HG03571 (cell line): ENCODE data around the gene TBXA2R.

ENCODE experiments used
- ATAC-seq: cut with Tn5 transposase; IDR thresholded peaks from one replicate; pipeline ENCODE4 v1.9.1; 2021; ENCODE audit not compliant: unreplicated experiment

Gene TBXA2R

DNA sequence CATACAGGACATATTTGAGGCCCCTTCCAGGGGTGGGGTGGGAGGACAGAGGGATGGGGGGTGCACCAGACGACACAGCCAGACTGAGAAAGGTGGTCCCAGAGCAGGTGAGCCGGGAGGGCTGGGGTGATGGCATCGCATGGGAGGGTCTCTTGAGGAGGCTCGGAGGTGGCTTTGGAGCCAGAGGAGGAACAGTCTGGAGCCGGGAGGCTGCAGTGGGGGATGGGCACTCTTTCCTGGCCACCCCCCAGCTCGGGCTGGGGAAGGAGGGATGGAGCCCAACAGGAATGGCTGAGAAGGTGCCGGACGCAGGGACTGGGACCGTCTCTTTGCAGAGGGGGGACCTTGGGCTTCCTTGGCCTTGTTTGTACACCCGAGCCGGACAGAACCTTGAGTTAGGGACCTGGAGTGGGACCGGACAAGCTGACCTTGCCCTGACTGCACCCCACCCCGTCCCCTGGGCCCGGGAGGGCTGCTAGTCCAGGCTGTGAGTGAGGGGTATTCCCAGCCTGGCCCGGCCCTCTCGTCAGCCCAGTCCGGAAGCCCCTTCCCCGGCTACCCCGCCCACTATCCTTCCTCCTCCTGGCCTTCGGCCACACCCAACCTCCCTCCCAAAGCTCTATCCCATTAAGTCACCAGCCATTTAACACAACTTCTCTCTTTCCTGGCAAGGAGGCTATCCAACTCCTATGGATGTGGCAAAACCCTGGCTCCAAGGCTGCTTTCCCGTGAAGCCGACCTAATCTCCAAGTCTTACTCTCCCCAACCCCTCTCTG lies 816 bp upstream of the TBXA2R start:
- no peak for ATAC-seq

DNA sequence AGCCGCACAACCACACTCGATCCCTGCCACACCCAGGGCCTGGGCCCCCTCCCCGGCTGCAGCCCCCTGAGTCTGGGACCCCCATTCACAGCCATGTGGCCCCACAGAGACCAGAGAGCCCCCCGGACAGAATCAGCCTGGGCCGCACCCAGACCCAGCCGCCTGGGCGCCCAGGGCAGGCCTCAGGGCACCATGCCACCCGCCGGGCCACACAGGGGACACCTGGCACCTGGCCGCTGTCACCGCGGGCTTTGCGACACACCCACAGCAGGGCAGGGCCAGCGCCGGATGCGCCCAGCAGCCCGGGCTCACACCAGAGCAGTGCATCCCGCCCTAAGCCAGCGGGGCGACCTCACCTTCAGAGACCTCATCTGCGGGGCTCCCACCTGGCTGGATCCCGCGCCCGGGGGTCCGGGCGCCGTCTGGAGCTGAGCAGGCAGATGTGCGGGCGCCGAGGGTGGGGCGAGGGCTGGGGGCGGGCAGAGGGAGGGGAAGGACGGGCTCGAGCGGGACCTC lies 443 bp downstream of the TBXA2R start:
- ATAC-seq: no peak

DNA sequence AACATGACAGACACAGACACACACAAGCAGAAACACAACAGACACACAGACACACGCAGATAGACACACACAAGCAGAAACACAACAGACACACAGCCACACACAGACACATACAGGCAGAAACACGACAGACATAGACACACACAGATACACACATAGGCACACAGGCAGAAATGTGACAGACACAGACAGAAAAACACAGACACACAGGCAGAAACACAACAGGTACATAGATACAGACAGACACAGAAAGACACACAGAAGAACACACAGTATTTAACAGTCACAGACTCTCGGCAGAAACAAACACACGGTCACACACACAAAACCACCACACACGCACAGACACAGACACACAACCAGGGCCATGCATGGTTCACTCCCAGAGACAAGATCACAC lies 905 bp downstream of the TBXA2R start:
- no peak for ATAC-seq

DNA sequence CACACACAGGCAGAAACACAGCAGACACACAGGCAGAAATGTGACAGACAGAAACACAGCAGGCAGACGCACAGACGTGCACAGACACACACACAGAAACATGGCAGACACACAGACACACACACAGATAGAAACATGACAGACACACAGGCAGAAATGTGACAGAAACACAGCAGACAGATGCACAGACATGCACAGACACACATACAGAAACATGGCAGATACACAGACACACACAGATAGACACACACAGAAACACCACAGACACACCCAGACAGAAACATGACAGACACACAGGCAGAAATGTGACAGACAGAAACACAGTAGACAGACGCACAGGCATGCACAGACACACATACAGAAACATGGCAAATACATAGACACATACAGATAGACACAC lies 1.3 kb downstream of the TBXA2R start:
- no peak for ATAC-seq

DNA sequence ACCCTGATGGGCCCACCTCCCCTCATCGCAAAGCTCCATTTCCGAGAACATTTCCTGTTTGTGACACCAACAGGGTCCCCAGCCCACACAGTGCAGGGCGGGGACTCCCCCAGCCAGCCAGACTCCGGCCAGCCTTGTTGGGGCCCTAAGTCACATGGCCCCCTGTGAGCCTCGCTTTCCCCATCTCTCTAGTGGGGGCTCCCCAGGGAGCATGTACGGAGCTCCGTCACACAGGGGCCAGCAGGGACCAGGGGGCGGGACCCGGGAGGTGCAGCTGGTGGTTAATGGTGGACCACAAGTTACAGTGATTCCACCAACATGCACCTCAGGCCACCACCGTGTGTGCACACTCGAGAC lies 1.7 kb downstream of the TBXA2R start:
- no peak for ATAC-seq

DNA sequence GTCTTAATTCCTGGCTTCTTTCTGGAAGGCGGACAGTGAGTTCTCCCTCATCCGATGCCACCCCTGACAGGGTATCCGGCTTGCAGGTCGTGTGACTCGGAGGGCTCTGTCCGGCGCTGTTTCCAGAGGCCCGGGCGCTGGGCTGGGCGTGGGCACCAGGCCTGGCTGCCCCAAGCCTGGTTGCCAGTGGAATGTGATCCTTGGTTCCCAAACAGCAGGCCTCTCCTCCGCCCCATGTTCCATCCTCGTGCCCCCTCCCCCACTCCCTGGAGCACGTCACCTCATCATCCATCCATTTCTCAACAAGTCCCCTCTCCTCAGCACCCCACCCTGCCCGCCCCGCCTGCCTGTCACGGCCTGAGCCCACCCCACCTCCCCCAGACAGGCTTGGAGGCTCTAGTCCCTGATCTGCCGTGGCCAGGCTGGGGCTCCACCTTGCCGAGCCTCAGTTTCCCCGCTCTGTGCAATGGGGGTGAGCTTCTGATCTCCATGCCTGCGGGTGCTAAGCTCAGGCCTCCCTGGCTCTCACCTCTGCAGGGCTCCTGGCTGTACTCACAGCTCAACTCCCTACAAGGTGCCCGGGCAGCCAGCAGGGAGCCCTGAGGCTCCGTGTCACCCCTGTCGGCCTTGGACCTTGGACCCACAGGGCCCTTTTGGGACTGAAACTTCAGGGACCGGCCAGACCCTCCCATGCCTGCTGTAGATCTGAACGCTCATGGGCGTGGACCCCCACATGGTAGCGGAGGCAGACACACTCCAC lies 2.3 kb downstream of the TBXA2R start:
- ATAC-seq: no peak

DNA sequence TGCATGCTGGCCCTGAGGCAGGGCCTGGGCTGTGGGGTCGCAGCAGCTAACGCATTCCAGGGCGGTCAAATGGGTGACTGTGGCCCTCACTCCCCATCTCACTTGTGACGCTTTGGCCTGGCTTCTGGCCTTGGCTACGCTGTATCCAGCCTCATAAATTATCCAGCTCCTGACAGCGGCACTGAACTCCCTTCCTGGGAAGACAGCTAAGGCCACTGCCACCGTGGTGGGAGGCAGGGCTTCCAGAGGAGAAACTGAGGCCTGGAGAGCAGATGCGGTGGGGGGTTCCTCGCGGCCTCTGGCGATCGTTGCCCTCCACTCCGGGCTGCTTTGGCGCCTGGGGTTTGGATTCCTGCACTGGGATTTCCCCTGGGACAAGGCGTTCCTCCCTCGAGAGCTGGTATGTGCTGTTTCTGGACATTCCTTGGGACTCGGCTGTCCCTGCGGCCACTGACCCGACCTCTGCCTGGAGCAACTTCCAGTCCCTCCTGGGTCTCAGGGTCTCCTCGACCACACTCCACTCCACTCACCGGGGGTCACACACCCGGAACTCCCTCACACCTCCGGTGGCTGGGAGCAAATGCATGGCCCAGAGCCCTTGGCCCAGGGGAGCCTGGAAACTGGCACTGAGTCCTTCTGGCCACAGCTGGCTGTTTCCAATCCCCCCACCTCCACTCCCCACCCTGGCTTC lies 3.4 kb downstream of the TBXA2R start:
- no peak for ATAC-seq

DNA sequence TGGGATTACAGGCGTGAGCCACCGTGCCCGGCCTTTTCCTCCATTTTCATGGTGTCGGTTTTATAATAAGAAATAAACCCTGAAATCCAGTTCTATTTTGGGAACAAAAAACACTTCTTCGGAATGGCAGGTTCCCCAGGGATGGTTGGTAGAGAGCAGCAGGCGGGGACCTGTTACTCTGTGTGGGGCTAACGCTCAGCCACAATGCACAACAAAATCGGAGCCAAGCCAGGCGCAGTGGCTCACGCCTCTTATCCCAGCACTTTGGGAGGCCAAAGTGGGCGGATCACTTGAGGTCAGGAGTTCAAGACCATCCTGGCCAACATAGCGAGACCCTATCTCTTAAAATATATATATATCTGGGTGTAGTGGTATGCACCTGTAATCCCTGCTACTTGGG lies 5.7 kb downstream of the TBXA2R start:
- no peak for ATAC-seq

DNA sequence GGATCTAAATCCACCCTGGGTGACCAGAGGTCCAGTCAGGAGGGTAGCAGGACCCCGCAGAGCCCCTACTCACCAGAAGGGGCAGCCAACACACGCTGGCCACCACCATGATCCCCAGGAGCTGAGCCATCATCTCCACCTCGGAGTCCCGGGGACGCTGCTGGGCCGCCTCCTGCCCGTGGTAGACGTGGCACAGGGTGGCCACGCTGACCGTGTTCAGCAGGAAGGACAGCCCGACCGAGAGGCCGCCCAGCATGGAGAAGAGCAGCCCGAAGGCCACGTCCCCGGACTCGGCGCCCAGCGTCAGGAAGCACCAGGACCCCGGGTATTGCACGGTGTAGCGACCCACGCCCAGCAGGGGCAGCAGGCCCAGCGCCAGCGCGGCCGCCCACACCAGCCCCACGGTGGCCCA lies 6.9 kb downstream of the TBXA2R start:
- no peak for ATAC-seq

DNA sequence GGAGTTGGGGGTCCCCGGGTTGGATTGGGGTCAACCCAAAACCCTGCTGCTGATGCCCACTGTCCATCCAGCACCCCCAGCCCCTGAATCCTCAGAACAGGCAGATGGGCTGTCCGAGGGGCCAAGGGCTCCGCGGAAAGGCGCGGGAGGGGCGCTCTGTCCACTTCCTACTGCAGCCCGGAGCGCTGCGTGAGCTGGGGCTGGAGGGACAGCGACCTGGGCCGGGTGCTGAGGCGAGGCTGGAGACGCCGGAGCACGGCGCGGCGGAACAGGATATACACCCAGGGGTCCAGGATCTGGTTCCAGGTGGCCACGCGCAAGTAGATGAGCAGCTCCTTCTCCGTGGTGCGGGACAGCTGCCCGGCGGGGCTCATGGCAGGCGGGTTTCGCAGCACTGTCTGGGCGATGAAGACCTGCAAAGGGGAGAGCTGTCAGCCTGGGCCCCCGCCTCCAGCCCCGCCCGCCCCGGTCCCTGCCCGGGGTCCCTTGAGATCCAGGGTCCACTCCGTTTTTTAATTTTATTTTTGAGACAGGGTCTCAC lies 11.1 kb downstream of the TBXA2R start:
- ATAC-seq: no peak

DNA sequence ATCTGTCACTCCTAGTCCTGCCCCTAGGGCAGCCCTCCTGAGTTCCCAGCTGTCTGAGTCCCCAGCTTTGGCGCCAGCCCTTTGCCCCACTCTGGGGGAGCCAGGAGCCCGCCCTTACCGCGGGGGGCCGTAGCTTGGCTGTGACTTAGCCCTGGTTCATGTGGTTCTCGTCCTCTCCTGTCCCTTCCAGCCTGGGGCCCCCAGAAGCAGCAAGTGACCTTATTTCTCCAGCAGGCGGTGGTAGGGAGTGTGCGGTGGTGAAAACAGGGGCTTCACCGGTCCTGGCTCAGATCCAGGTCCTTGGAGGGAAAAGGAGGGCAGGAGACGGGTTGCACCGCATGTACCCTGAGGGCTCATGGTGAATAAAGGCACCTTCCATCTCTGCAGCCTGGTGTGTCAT lies 13.5 kb downstream of the TBXA2R start:
- no peak for ATAC-seq

DNA sequence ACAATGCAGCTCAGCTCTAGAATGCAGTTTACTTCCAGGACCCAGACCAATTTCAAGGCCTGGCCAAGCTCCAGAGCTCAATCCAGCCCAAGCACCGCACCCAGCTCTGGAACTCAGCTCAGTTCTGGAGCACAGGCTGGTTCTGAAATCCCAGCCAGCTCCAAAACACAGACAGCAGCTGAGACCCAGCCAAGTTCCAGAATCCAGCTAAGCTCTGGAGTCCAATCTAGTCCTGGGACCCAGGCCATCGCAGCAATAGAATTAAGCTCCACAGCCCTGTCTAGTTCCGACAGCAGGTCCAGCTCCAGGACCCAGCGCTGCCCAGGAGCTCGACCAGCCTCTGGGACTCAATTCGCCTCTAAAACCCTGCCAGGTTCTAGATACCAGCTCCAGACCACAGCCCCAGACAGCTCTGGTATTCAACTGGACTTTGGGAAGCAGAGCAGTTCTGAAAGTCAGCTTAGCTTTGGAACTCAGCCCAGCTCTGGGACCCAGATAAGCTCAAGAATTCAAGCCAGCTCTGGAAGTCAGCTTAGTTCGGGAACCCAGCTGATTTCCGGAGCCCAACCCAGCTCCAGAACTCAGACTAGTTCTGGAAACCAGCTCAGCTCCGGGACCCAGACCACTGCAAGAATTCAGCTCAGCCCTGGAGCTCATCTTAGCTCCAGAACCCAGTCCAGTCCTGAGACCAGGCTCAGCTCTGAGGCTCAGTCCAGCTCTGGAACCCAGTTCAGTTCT lies 14.6 kb downstream of the TBXA2R start:
- no peak for ATAC-seq

DNA sequence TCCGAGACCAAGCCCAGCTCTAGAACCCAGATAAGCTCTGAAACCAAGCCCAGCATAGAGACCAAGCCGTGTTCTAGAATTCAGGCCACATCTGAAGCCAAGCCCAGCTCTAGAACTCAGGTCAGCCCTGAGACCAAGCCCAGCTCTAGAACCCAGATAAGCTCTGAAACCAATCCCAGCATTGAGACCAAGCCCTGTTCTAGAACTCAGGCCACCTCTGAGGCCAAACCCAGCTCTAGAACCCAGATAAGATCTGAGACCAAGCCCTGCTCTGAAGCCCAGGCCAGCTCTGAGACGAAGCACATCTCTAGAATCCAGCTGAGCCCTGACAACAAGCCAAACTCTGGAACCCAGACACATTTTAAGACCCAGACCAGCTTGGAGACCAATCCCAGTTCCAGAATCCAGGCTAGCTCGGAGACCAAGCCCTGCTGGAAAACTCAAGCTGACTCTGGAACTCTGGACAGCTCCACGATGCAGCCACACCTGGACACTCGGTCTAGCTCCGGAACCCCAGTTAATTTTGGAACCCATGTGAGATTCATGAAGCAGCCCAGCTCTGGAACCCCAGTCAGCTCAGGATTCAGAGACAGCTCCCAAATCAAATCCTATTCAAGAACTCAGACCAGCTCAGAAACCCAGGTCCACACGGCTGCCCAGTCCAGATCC lies 15.6 kb downstream of the TBXA2R start:
- no peak for ATAC-seq

DNA sequence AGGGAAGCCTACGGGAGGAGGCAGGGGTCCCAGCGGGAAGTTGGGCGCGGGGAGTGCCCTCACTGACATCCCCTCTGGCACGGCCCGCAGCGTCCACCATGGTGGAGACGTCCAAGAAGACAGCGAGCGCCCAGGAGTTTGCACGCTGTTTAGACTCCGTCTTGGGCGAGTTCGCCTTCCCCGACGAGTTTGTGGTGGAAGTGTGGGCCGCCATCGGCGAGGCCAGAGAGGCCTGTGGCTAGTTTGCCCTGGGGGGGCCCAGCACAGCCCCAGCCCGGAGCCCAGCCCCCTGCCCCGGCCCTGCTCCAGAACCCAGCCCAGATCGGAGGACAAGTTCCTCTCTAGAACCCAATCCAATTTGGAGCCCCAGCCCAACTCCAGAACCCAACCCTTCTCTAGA lies 16.7 kb downstream of the TBXA2R start:
- no peak for ATAC-seq

DNA sequence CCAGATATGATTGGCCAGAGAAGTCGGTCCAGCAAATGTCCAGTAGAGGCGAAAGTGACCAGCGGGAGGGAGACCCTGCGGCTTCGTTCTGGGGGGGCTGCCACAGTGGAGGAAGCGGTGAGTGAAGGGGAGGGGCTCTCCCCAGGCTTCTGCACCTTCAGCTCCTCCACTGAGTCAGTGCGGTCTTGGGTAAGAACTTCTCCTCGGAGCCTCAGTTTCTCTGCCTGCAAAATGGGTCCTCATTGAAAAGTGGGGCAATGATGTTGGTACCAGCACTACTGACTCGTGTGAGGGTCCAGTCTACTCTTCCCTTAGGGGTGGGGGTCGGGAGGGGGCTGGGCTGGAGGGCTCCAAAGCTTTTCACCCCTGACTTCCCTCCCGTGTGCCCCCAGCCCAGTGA lies 17.2 kb downstream of the TBXA2R start:
- no peak for ATAC-seq

DNA sequence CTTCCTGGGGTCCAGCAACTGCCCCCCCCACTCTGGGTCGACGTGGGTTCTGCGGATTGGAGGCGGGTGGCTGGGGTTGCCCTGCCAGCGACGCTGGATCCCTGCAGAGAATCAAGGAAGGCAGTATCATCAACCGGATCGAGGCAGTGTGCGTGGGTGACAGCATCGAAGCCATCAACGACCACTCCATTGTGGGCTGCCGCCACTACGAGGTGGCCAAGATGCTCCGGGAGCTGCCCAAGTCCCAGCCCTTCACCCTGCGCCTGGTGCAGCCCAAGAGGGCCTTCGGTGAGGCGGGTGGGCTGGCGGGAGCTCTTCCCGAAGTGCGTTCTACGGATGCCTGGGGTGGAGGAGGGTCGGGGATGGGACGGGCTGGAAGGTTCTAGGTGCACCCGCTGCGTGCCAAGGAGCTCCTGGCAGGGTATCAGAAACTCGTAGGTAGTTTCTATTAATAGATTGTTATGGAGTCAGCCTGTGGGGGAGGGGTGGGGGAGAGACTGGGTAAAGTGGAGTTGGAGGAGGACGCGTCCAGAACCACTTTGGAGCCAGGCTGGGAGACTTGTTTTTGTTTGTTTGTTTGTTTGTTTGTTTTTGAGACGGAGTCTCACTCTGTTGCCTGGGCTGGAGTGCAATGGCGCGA lies 19.8 kb downstream of the TBXA2R start:
- no peak for ATAC-seq

DNA sequence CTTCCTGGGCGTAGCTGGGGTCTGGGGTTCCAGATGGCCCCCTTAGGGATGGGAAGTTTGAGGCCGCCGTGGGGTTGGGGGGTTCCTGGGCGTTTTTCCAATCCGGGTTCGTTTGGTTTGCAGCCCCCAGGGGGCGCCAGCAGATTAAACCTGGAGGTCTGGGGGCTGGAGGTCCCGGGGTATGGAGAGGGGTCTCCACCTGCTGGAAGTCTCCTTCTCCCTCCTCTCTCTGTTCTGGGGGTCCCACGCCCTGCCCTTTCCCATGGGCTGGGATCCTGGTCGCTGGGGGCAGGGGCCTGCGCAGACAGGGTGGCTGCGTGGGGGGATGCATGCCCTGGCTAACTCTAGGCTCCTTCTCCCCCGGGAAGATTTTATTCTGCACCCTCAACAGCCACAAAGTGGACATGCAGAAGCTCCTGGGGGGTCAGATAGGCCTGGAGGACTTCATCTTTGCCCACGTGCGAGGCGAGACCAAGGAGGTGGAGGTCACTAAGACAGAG lies 20.5 kb downstream of the TBXA2R start:
- ATAC-seq: no peak

DNA sequence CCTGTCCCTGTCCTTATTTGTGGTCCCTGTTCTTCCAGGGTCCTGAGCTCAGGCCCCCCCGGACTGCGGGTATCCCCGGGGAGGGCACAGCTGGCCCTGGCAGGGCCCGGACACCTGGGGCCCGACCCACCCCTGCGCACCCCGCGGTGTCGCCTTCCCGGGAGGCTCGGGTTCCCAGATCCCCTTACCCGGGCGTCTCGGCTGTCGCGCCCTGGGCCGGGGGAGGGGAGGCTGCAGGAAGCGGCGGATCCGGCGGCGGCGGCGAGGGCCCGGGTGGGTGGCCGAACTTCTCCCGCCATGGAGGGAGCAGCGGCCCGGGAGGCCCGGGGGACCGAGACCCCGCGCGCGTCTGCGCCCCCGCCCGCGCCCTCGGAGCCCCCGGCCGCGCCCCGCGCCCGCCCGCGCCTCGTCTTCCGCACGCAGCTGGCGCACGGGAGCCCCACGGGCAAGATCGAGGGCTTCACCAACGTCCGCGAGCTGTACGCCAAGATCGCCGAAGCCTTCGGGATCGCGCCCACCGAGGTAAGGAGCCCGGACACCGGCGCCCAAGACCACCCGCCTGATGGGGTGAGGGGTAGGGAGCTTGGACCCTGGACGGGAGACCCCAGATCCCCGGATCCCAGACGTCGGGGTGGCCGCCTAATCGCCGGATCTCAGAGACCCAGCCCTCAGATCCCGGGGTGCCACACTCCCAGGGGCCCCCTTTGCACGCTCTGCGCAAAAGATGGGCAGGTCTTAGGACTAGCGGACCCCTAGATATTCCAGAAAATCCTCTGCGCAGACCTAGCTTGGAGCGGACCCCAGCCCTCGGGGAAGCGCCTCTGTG lies 21.2 kb downstream of the TBXA2R start, which contains the start of gene GIPC3:
GIPC3 (plus strand) TSS at position 178 of the 826 bp plus-strand sequence; CDS start at position 298, 120 bp downstream.
- ATAC-seq: no peak
